Fibroblast of skin of back (primary cell): ENCODE results near the gene FAM117B.
"Not testable (repeated sequence)": the region's sequence is repeated elsewhere in the genome, so short reads cannot be mapped to it uniquely, and the experiment has no call there.

Experiments used
- DNase-seq: peaks from one replicate; pipeline ENCODE4 v3.0.0-alpha.2; 2013

FAM117B gene

GRCh38 chr2:202638721-202639120 is 4.0 kb downstream of the FAM117B start:
- DNase-seq = no peak

GRCh38 chr2:202639231-202639630 is 4.5 kb downstream of the FAM117B start:
- DNase-seq = no peak

- no peak for DNase-seq
Measured at GRCh38 chr2:202642567-202642966, 7.8 kb downstream of the FAM117B start.

GRCh38 chr2:202643012-202643858 is 8.5 kb downstream of the FAM117B start:
- DNase-seq = no peak

GRCh38 chr2:202652119-202652518 is 17.4 kb downstream of the FAM117B start:
- DNase-seq = no peak

GRCh38 chr2:202653890-202654289 is 19.1 kb downstream of the FAM117B start:
- no peak for DNase-seq

- no peak for DNase-seq
Measured at GRCh38 chr2:202657876-202658275, 23.1 kb downstream of the FAM117B start.

GRCh38 chr2:202660796-202661195 is 26.0 kb downstream of the FAM117B start:
- no peak for DNase-seq

GRCh38 chr2:202669841-202670240 is 35.1 kb downstream of the FAM117B start:
- DNase-seq = no peak

GRCh38 chr2:202671317-202672035 is 36.7 kb downstream of the FAM117B start:
- DNase-seq = no peak

GRCh38 chr2:202675097-202675496 is 40.3 kb downstream of the FAM117B start:
- not testable (repeated sequence) for DNase-seq

GRCh38 chr2:202679980-202680379 is 45.2 kb downstream of the FAM117B start:
- DNase-seq = no peak

- no peak for DNase-seq
Measured at GRCh38 chr2:202680512-202680911, 45.7 kb downstream of the FAM117B start.

GRCh38 chr2:202681688-202682205 is 47.0 kb downstream of the FAM117B start:
- no peak for DNase-seq

- no peak for DNase-seq
Measured at GRCh38 chr2:202682274-202682673, 47.5 kb downstream of the FAM117B start.

- no peak for DNase-seq
Measured at GRCh38 chr2:202687276-202687675, 52.5 kb downstream of the FAM117B start.

- DNase-seq = no peak
Measured at GRCh38 chr2:202689459-202689858, 54.7 kb downstream of the FAM117B start.

GRCh38 chr2:202689898-202690297 is 55.1 kb downstream of the FAM117B start:
- DNase-seq = no peak

GRCh38 chr2:202690321-202690900 is 55.6 kb downstream of the FAM117B start:
- no peak for DNase-seq

GRCh38 chr2:202693503-202693902 is 58.7 kb downstream of the FAM117B start:
- no peak for DNase-seq

GRCh38 chr2:202695166-202695565 is 60.4 kb downstream of the FAM117B start:
- DNase-seq = no peak

GRCh38 chr2:202700075-202700901 is 65.5 kb downstream of the FAM117B start:
- no peak for DNase-seq
